Liver (tissue), 3 donors: ENCODE results near the gene CSPG5.

ENCODE experiments used
- ATF3 ChIP-seq: IDR thresholded peaks from 2 replicates; pipeline ENCODE4 v1.6.1; 2016; ENCODE audit warnings: antibody characterized with exemption
- CTCF ChIP-seq: fragments of 150-350 bp; IDR thresholded peaks from 2 replicates; pipeline ENCODE4 v1.5.1; 2017; ENCODE audit warnings: improper control_type of control experiment, low read depth, low read length; ENCODE audit not compliant: missing input control
- EGR1 ChIP-seq, 2 donors: IDR thresholded peaks; 2 replicates each; pipeline ENCODE4 v1.6.1; 2016 to 2018; ENCODE audit warnings: antibody characterized with exemption in 2 of 2, low read depth in 2 of 2
- GABPA ChIP-seq, 2 donors: IDR thresholded peaks in 1 of 2; conservative IDR thresholded peaks in 1 of 2; 2 replicates each; pipeline ENCODE4 v1.6.1; 2016; ENCODE audit warnings: antibody characterized with exemption in 2 of 2, mild to moderate bottlenecking in 1 of 2, moderate library complexity in 1 of 2
- JUND ChIP-seq, 2 donors: IDR thresholded peaks; 2 replicates each; pipeline ENCODE4 v1.6.1; 2016; ENCODE audit warnings: antibody characterized with exemption in 2 of 2
- MAX ChIP-seq: IDR thresholded peaks from 2 replicates; pipeline ENCODE4 v1.6.1; 2016; ENCODE audit warnings: antibody characterized with exemption
- NR2F2 ChIP-seq: IDR thresholded peaks from 2 replicates; pipeline ENCODE4 v1.6.1; 2016; ENCODE audit warnings: antibody characterized with exemption
- RAD21 ChIP-seq, 2 donors: IDR thresholded peaks; 2 replicates each; pipeline ENCODE4 v1.6.1; 2016; ENCODE audit warnings: antibody characterized with exemption in 2 of 2, mild to moderate bottlenecking in 2 of 2
- REST ChIP-seq: IDR thresholded peaks from 2 replicates; pipeline ENCODE4 v1.6.1; 2016; ENCODE audit warnings: antibody characterized with exemption, mild to moderate bottlenecking
- SP1 ChIP-seq: IDR thresholded peaks from 2 replicates; pipeline ENCODE4 v1.6.1; 2018; ENCODE audit warnings: antibody characterized with exemption, mild to moderate bottlenecking
- TAF1 ChIP-seq: conservative IDR thresholded peaks from 2 replicates; pipeline ENCODE4 v1.6.1; 2016; ENCODE audit warnings: antibody characterized with exemption, mild to moderate bottlenecking
- donor health status: healthy.
- donor health status: healthy.

- TF ChIP-seq CTCF (no peak), RAD21 (IDR thresholded peaks at IDR 0.05) (no peak), NR2F2 (no peak), SP1 (no peak), EGR1 (IDR thresholded peaks at IDR 0.05; ENCODE audit: low read depth in 2 of 2) (no peak), GABPA (IDR thresholded peaks at IDR 0.05 in 1 of 2, conservative IDR thresholded peaks at IDR 0.05 in 1 of 2) (no peak), MAX (no peak), REST (no peak), JUND (IDR thresholded peaks at IDR 0.05) (no peak), ATF3 (no peak), TAF1 (no peak)
Observed at GRCh38 chr3:47590216-47590615, 11.6 kb upstream of the CSPG5 start.
